GM21576 (cell line): ENCODE measurements around the gene IFNA7.
A peak's percentile ranks its signal among the peaks of the same experiment; 100 is the strongest.
"Not testable (repeated sequence)": the region's sequence is repeated elsewhere in the genome, so short reads cannot be mapped to it uniquely, and the experiment has no call there.

Source experiments
- ATAC-seq: cut with Tn5 transposase; IDR thresholded peaks from one replicate; pipeline ENCODE4 v1.9.1; 2021; ENCODE audit warnings: mild to moderate bottlenecking, moderate library complexity; ENCODE audit not compliant: unreplicated experiment

IFNA7 gene

GRCh38 chr9:21202105-21202504, at the start of gene IFNA7:
Gene IFNA7 (minus strand): TSS chr9:21202205. CDS start chr9:21202165, 40 bp downstream.
- ATAC-seq: not testable (repeated sequence)

- ATAC-seq: no peak
These were observed 49.6 kb upstream of the IFNA7 start for GRCh38 chr9:21251638-21252037.

- no peak for ATAC-seq
These were observed 49.2 kb upstream of the IFNA7 start for GRCh38 chr9:21251190-21251589.

- ATAC-seq: no peak
These were observed 42.8 kb upstream of the IFNA7 start for GRCh38 chr9:21244836-21245235.

- ATAC-seq: no peak
These were observed 37.9 kb upstream of the IFNA7 start, which contains the start of gene IFNA14 for GRCh38 chr9:21239911-21240310. Gene IFNA14 (minus strand): TSS chr9:21240005. CDS start chr9:21239935, 70 bp downstream.

GRCh38 chr9:21236360-21236714, 34.3 kb upstream of the IFNA7 start:
- ATAC-seq: not testable (repeated sequence)

GRCh38 chr9:21235468-21236359, 33.7 kb upstream of the IFNA7 start:
- peak; percentile 87 for ATAC-seq

GRCh38 chr9:21234153-21234687, 32.2 kb upstream of the IFNA7 start:
- no peak for ATAC-seq

- no peak for ATAC-seq
These were observed 31.3 kb upstream of the IFNA7 start for GRCh38 chr9:21233258-21233657.

- no peak for ATAC-seq
These were observed 26.1 kb upstream of the IFNA7 start, which contains the start of gene IFNA17 for GRCh38 chr9:21228122-21228521. Gene IFNA17 (minus strand): TSS chr9:21228222. CDS start chr9:21228173, 49 bp downstream.

- ATAC-seq: not testable (repeated sequence)
These were observed 15.2 kb upstream of the IFNA7 start, which contains the start of gene IFNA16 for GRCh38 chr9:21217211-21217610. Gene IFNA16 (minus strand): TSS chr9:21217311. CDS start chr9:21217305, 6 bp downstream.

- ATAC-seq: peak; percentile 81
These were observed 11.7 kb upstream of the IFNA7 start for GRCh38 chr9:21213411-21214326.

- ATAC-seq: not testable (repeated sequence)
These were observed 10.2 kb upstream of the IFNA7 start for GRCh38 chr9:21212160-21212559.

- ATAC-seq: not testable (repeated sequence)
These were observed 8.8 kb upstream of the IFNA7 start for GRCh38 chr9:21210782-21211181.

GRCh38 chr9:21210311-21210710, 8.3 kb upstream of the IFNA7 start:
- ATAC-seq: no peak

- not testable (repeated sequence) for ATAC-seq
These were observed 5.0 kb upstream of the IFNA7 start, which contains the start of gene IFNA10 for GRCh38 chr9:21207043-21207442. Gene IFNA10 (minus strand): TSS chr9:21207143. CDS start chr9:21207097, 46 bp downstream.

- no peak for ATAC-seq
These were observed 3.2 kb upstream of the IFNA7 start for GRCh38 chr9:21205204-21205603.

GRCh38 chr9:21194867-21195776, 6.9 kb downstream of the IFNA7 start:
- peak; percentile 93 for ATAC-seq

GRCh38 chr9:21187487-21187886, 14.5 kb downstream of the IFNA7 start, which contains the start of gene IFNA4:
Gene IFNA4 (minus strand): TSS chr9:21187587. CDS start chr9:21187531, 56 bp downstream.
- not testable (repeated sequence) for ATAC-seq
